Stimulated activated CD4-positive, alpha-beta T cell treated with anti-CD3 and anti-CD28 coated beads, TNF-alpha, amount 100 ng/mL, for 4 hours (primary cell): ENCODE results near the gene RNF17.

ENCODE experiments used
- DNase-seq, 3 experiments: peaks; one replicate each; pipeline ENCODE4 v3.0.0-alpha.2; 2020; ENCODE audit warnings: low read depth in 3 of 3

Gene RNF17

GRCh38 chr13:24894277-24894971, 130.5 kb downstream of the RNF17 start:
- DNase-seq: no peak

GRCh38 chr13:24894972-24895300, 131.0 kb downstream of the RNF17 start:
- DNase-seq: no peak

- no peak for DNase-seq
Measured at GRCh38 chr13:24896061-24896460, 132.1 kb downstream of the RNF17 start.

GRCh38 chr13:24897293-24897692, 133.3 kb downstream of the RNF17 start:
- DNase-seq: no peak

GRCh38 chr13:24899601-24900000, 135.6 kb downstream of the RNF17 start:
- no peak for DNase-seq

GRCh38 chr13:24900507-24900906, 136.5 kb downstream of the RNF17 start:
- DNase-seq: no peak

GRCh38 chr13:24905242-24905641, 141.3 kb downstream of the RNF17 start:
- DNase-seq: no peak

- DNase-seq: no peak
Measured at GRCh38 chr13:24906268-24906667, 142.3 kb downstream of the RNF17 start.

GRCh38 chr13:24910502-24911132, 146.6 kb downstream of the RNF17 start:
- no peak for DNase-seq

- no peak for DNase-seq
Measured at GRCh38 chr13:24911133-24911908, 147.4 kb downstream of the RNF17 start.

- DNase-seq: no peak
Measured at GRCh38 chr13:24916464-24916863, 152.5 kb downstream of the RNF17 start.

- DNase-seq: no peak
Measured at GRCh38 chr13:24921003-24921402, 157.0 kb downstream of the RNF17 start.

- DNase-seq: no peak
Measured at GRCh38 chr13:24921881-24922280, 157.9 kb downstream of the RNF17 start.

- no peak for DNase-seq
Measured at GRCh38 chr13:24922387-24922744, 158.4 kb downstream of the RNF17 start.

- DNase-seq: peak; percentile 83 to 86 (median 84)
Measured at GRCh38 chr13:24922745-24923591, 159.0 kb downstream of the RNF17 start.

- no peak for DNase-seq
Measured at GRCh38 chr13:24925318-24926231, 161.6 kb downstream of the RNF17 start.

GRCh38 chr13:24927810-24928404, 163.9 kb downstream of the RNF17 start:
- no peak for DNase-seq

- DNase-seq: no peak
Measured at GRCh38 chr13:24929196-24929595, 165.2 kb downstream of the RNF17 start.
